GM12891 (cell line): ENCODE measurements around the gene ARFIP1.

ENCODE experiments used
- PAX5 ChIP-seq: IDR thresholded peaks from 2 replicates; pipeline ENCODE4 v1.6.1; 2011; ENCODE audit warnings: low read length, moderate library complexity, mild to moderate bottlenecking; ENCODE audit not compliant: insufficient read depth, severe bottlenecking
- POLR2A ChIP-seq: IDR thresholded peaks from 2 replicates; pipeline ENCODE4 v1.6.1; 2011; ENCODE audit warnings: low read depth, low read length, control low read depth
- POLR2AphosphoS5 ChIP-seq: IDR thresholded peaks from 2 replicates; pipeline ENCODE4 v1.6.1; 2011; ENCODE audit warnings: low read depth, low read length, control low read depth
- TAF1 ChIP-seq: IDR thresholded peaks from 2 replicates; pipeline ENCODE4 v1.6.1; 2011; ENCODE audit warnings: low read depth, low read length, control low read depth

- TF ChIP-seq POLR2AphosphoS5 (no peak), POLR2A (no peak), PAX5 (no peak), TAF1 (no peak)
Measured at GRCh38 chr4:152795891-152796290, 16.1 kb downstream of the ARFIP1 start.
